Endodermal cell (in vitro differentiated cells): ENCODE data around the gene SDK1. TPM values are rescaled to one million over a fixed set of nuclear protein-coding genes. Genes with fewer than 3 reads are reported as not detected.

Experiments
- DNase-seq: peaks from one replicate; pipeline ENCODE4 v3.0.0-alpha.2; 2017
- H3K27ac ChIP-seq: 2 replicates; pipeline ENCODE4 v1.5.1; 2013; ENCODE audit warnings: mild to moderate bottlenecking, low read depth, low read length, moderate library complexity
- H3K27me3 ChIP-seq: 2 replicates; pipeline ENCODE4 v1.6.1; 2013; ENCODE audit warnings: mild to moderate bottlenecking, low read length, moderate library complexity; ENCODE audit not compliant: insufficient read depth, control insufficient read depth, poor library complexity, severe bottlenecking
- H3K36me3 ChIP-seq: 2 replicates; pipeline ENCODE4 v1.7.0; 2013; ENCODE audit warnings: mild to moderate bottlenecking, low read length, moderate library complexity; ENCODE audit not compliant: control insufficient read depth, insufficient read depth
- H3K4me1 ChIP-seq: one replicate; pipeline ENCODE4 v1.7.0; 2013; ENCODE audit warnings: low read length; ENCODE audit not compliant: control insufficient read depth, insufficient read depth
- H3K4me3 ChIP-seq: 2 replicates; pipeline ENCODE4 v1.5.1; 2013; ENCODE audit warnings: mild to moderate bottlenecking, low read length, moderate library complexity
- H3K9ac ChIP-seq: 2 replicates; pipeline ENCODE4 v1.6.1; 2013; ENCODE audit warnings: mild to moderate bottlenecking, low read length, moderate library complexity; ENCODE audit not compliant: poor library complexity, severe bottlenecking; ENCODE audit errors: extremely low read depth
- H3K9me3 ChIP-seq: 2 replicates; pipeline ENCODE4 v1.6.1; 2013; ENCODE audit warnings: mild to moderate bottlenecking, low read length, moderate library complexity; ENCODE audit not compliant: control insufficient read depth
- H3K27ac Mint-ChIP-seq: 2 replicates; pipeline ENCODE4 v1.8.0; 2020; ENCODE audit warnings: mixed read lengths
- H3K27me3 Mint-ChIP-seq: 2 replicates; pipeline ENCODE4 v1.8.0; 2021; ENCODE audit warnings: mild to moderate bottlenecking, mixed read lengths; ENCODE audit not compliant: insufficient read depth
- H3K36me3 Mint-ChIP-seq: 2 replicates; pipeline ENCODE4 v1.8.0; 2020; ENCODE audit warnings: low read depth, mixed read lengths
- H3K4me1 Mint-ChIP-seq: 2 replicates; pipeline ENCODE4 v1.8.0; 2020; ENCODE audit warnings: mixed read lengths
- H3K4me3 Mint-ChIP-seq: 2 replicates; pipeline ENCODE4 v1.8.0; 2020; ENCODE audit warnings: mild to moderate bottlenecking, moderate library complexity, mixed read lengths
- H3K9me3 Mint-ChIP-seq: 2 replicates; pipeline ENCODE4 v1.8.0; 2020; ENCODE audit warnings: mild to moderate bottlenecking, mixed read lengths
- CTCF ChIP-seq: fragments of 200-600 bp; sonication (generic); conservative IDR thresholded peaks from 2 replicates; pipeline ENCODE4 v1.5.0; 2021; ENCODE audit warnings: antibody characterized with exemption, mild to moderate bottlenecking
- WGBS, 2 experiments: methylation state at CpG; one replicate each; pipeline versions ENCODE4 v1.1.5 to v1.1.7; 2013; ENCODE audit warnings: missing lambda C conversion rate in 2 of 2, mixed read lengths in 1 of 2; ENCODE audit not compliant: insufficient coverage in 1 of 2, insufficient read length in 1 of 2; 5-methylcytosine and 5-hydroxymethylcytosine counted together
- total RNA-seq, 2 donors: library from RNA; stranded (reverse); fragmentation: NEBNext Ultra II Directional in 1 of 2; extraction: Animal tissue kit (Norgen Biotek cat#: 25700) in 1 of 2; gene quantifications; 2 replicates in 1 of 2; 3 replicates in 1 of 2; pipeline ENCODE4 v1.2.1, GENCODE V29; 2021

The SDK1 gene
- total RNA-seq, 2 donors from 2014 or later, result 22.7 to 23.1 TPM

- Histone ChIP-seq H3K36me3 (no peaks in the 10 kb centered on the region), H3K4me3 (no peak overlapping the region), H3K4me1 (no peaks in the 10 kb centered on the region), H3K27me3 (no peaks in the 10 kb centered on the region), H3K9me3 (no peaks in the 10 kb centered on the region), H3K27ac (no peak overlapping the region), H3K9ac (no peak overlapping the region)
- 93 to 100% methylated on average over 3 to 11 of the region's 11 CpGs for WGBS, 2 experiments
- Mint-ChIP-seq H3K27me3 (no peaks in the 10 kb centered on the region), H3K4me3 (no peak overlapping the region), H3K9me3 (peaks cover 3% of the 10 kb centered on the region), H3K36me3 (peaks cover 8% of the 10 kb centered on the region), H3K27ac (no peak overlapping the region), H3K4me1 (no peaks in the 10 kb centered on the region)
- TF ChIP-seq CTCF, result no peak
- DNase-seq, result no peak
Observed at GRCh38 chr7:4052130-4052529, 751.1 kb downstream of the SDK1 start.

GRCh38 chr7:4054158-4054557, 753.1 kb downstream of the SDK1 start:
- Mint-ChIP-seq H3K36me3 (peaks cover 8% of the 10 kb centered on the region), H3K4me1 (no peaks in the 10 kb centered on the region), H3K27me3 (no peaks in the 10 kb centered on the region), H3K9me3 (peaks cover 7% of the 10 kb centered on the region), H3K27ac (no peak overlapping the region), H3K4me3 (no peak overlapping the region)
- no peaks in the 10 kb centered on the region for H3K9me3 ChIP-seq
- no peak overlapping the region for H3K9ac ChIP-seq
- H3K4me1 ChIP-seq, result no peaks in the 10 kb centered on the region
- no peaks in the 10 kb centered on the region for H3K27me3 ChIP-seq
- H3K27ac ChIP-seq, result no peak overlapping the region
- DNase-seq, result no peak
- WGBS, 2 experiments, result 91 to 94% methylated on average over 4 to 6 of the region's 6 CpGs
- H3K36me3 ChIP-seq, result no peaks in the 10 kb centered on the region
- no peak for TF ChIP-seq CTCF
- H3K4me3 ChIP-seq, result no peak overlapping the region

- H3K4me3 ChIP-seq, result no peak overlapping the region
- WGBS, 2 experiments, result 96 to 100% methylated on average over 6 to 18 of the region's 19 CpGs
- no peak for DNase-seq
- Mint-ChIP-seq H3K36me3 (peaks cover 10% of the 10 kb centered on the region), H3K4me1 (no peaks in the 10 kb centered on the region), H3K4me3 (no peak overlapping the region), H3K27ac (no peak overlapping the region), H3K9me3 (peaks cover 19% of the 10 kb centered on the region), H3K27me3 (no peaks in the 10 kb centered on the region)
- no peaks in the 10 kb centered on the region for H3K4me1 ChIP-seq
- no peak for TF ChIP-seq CTCF
- H3K9ac ChIP-seq, result no peak overlapping the region
- no peaks in the 10 kb centered on the region for H3K27me3 ChIP-seq
- no peak overlapping the region for H3K27ac ChIP-seq
- no peaks in the 10 kb centered on the region for H3K9me3 ChIP-seq
- no peaks in the 10 kb centered on the region for H3K36me3 ChIP-seq
Observed at GRCh38 chr7:4056552-4057288, 755.7 kb downstream of the SDK1 start.
